Measurements from ENCODE around the gene NOXA1. TPM values are rescaled to one million over a fixed set of nuclear protein-coding genes. Genes with fewer than 3 reads are reported as not detected.
"Not testable (repeated sequence)": the region's sequence is repeated elsewhere in the genome, so short reads cannot be mapped to it uniquely, and the experiment has no call there.

NOXA1 gene
- total RNA-seq, 2 donors from 2014 or later: 3.5 to 9.6 TPM

DNA sequence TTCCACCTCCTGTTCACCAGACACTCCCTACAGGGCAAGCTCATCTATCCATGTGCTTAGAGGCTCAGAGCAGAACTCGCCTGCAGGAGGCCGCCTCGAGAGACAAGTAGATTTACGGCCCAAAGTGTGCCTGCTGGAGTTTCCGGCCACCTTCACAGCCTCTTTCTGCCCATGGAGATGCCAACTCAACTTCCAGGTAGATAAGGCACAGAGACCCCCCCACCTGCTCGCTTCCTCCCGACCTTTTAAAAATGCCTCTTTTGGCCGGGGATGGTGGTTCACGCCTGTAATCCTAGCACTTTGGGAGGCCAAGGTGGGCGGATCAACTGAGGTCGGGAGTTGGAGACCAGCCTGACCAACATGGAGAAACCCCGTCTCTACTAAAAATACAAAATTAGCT lies 46.8 kb upstream of the NOXA1 start:
- Histone ChIP-seq H3K9me3 (no peaks in the 10 kb centered on the region), H3K4me1 (ENCODE audit: control insufficient read depth in 1 of 2, low read depth in 2 of 2) (no peaks in the 10 kb centered on the region), H3K27ac (no peak overlapping the region), H3K4me3 (no peak overlapping the region), H3K27me3 (replicated peaks; ENCODE audit: insufficient read depth) (no peaks in the 10 kb centered on the region), H3K36me3 (no peaks in the 10 kb centered on the region)
- ATAC-seq (ENCODE audit: insufficient number of reproducible peaks, low FRiP score, low read depth): no peak
- DNase-seq (ENCODE audit: low spot score): no peak
- TF ChIP-seq, protein P1, sequence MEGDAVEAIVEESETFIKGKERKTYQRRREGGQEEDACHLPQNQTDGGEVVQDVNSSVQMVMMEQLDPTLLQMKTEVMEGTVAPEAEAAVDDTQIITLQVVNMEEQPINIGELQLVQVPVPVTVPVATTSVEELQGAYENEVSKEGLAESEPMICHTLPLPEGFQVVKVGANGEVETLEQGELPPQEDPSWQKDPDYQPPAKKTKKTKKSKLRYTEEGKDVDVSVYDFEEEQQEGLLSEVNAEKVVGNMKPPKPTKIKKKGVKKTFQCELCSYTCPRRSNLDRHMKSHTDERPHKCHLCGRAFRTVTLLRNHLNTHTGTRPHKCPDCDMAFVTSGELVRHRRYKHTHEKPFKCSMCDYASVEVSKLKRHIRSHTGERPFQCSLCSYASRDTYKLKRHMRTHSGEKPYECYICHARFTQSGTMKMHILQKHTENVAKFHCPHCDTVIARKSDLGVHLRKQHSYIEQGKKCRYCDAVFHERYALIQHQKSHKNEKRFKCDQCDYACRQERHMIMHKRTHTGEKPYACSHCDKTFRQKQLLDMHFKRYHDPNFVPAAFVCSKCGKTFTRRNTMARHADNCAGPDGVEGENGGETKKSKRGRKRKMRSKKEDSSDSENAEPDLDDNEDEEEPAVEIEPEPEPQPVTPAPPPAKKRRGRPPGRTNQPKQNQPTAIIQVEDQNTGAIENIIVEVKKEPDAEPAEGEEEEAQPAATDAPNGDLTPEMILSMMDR (IDR thresholded peaks at IDR 0.05): no peak

DNA sequence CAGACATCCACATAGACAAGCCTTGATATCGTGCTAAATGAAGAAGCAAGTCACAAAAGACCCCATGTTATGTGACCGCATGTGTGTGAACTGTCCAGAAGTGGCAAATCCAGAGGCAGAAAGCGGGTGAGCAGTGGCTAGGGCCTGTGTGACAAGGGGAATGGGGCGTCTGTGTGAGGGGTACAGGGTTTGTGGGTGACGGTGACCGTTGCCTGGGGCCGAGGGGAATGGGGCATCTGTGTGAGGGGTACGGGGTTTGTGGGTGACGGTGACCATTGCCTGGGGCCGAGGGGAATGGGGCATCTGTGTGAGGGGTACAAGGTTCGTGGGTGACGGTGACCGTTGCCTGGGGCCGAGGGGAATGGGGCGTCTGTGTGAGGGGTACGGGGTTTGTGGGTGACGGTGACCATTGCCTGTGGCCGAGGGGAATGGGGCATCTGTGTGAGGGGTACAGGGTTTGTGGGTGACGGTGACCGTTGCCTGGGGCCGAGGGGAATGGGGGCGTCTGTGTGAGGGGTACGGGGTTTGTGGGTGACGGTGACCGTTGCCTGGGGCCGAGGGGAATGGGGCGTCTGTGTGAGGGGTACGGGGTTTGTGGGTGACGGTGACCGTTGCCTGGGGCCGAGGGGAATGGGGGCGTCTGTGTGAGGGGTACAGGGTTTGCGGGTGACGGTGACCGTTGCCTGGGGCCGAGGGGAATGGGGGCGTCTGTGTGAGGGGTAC lies 44.3 kb upstream of the NOXA1 start:
- H3K9me3 ChIP-seq; H3K27me3 ChIP-seq (replicated peaks; ENCODE audit: insufficient read depth); H3K36me3 ChIP-seq; ATAC-seq (ENCODE audit: insufficient number of reproducible peaks, low FRiP score, low read depth); H3K4me1 ChIP-seq (ENCODE audit: control insufficient read depth in 1 of 2, low read depth in 2 of 2); DNase-seq (ENCODE audit: low spot score); H3K27ac ChIP-seq; H3K4me3 ChIP-seq: not testable (repeated sequence)

DNA sequence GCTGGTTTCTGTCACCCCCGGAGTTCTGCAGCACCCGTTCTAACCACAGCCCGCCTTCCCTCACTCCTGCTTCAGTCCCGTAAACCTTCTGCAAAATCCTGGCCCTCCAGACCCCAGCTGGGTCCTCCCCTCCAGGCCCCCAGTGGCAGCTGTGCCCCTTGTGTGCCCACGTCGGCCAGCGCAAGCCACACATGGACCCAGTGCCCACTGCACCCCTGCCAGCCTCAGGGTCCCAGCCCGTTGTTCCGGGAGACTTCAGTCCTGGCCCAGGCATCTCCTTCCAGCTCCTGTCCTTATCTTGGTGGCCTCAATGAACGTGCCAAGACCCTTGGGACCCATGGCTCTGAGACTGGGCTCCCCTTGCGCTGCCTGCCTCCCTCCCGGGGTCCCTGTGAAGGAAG lies 43.4 kb upstream of the NOXA1 start:
- DNase-seq (ENCODE audit: low spot score): no peak
- Histone ChIP-seq H3K4me3 (no peak overlapping the region), H3K4me1 (ENCODE audit: control insufficient read depth in 1 of 2, low read depth in 2 of 2) (no peaks in the 10 kb centered on the region), H3K36me3 (no peaks in the 10 kb centered on the region), H3K27me3 (replicated peaks; ENCODE audit: insufficient read depth) (no peaks in the 10 kb centered on the region), H3K9me3 (no peaks in the 10 kb centered on the region), H3K27ac (no peak overlapping the region)
- no peak for ATAC-seq (ENCODE audit: insufficient number of reproducible peaks, low FRiP score, low read depth)
- TF ChIP-seq, protein P1 (IDR thresholded peaks at IDR 0.05): no peak

DNA sequence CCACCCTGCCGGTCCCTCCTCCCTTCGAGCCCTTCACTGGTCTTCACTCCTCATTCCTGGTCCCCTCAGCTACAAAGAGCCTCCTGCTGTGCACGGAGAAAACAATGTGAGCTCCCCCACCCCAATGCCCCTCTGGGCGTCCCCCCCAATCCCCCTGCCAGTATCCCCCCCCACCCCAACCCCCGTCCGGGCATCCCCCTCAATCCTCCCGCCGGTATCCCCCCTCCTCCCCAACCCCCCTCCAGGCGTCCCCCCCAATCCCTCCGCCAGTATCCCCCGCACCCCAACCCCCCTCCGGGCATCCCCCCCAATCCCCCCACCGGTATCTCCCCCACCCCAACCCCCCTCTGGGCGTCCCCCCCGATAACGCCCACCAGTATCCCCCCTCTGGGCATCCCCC lies 43.0 kb upstream of the NOXA1 start:
- Histone ChIP-seq H3K36me3 (no peaks in the 10 kb centered on the region), H3K4me1 (ENCODE audit: control insufficient read depth in 1 of 2, low read depth in 2 of 2) (no peaks in the 10 kb centered on the region), H3K4me3 (no peak overlapping the region), H3K27me3 (replicated peaks; ENCODE audit: insufficient read depth) (no peaks in the 10 kb centered on the region), H3K27ac (no peak overlapping the region), H3K9me3 (no peaks in the 10 kb centered on the region)
- TF ChIP-seq, protein P1 (IDR thresholded peaks at IDR 0.05): no peak
- DNase-seq (ENCODE audit: low spot score) (no peak), ATAC-seq (ENCODE audit: insufficient number of reproducible peaks, low FRiP score, low read depth) (no peak)

DNA sequence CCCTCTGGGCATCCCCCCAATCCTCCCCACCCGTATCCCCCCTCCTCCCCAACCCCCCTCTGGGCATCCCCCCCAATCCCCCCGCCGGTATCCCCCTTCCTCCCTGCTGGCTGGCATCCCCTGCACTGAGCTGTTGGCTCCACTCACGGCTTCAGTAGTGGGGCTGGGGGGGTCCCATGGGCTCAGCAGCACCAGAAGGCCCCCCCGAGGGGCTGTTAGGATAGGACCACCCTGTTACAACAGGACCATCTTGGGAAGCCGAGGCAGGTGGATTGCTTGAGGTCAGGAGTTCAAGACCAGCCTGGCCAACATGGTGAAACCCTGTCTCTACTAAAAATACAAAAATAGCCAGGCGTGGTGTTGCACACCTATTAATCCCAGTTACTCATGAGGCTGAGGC lies 42.6 kb upstream of the NOXA1 start:
- Histone ChIP-seq H3K27ac (no peak overlapping the region), H3K4me3 (no peak overlapping the region), H3K9me3 (no peaks in the 10 kb centered on the region), H3K36me3 (no peaks in the 10 kb centered on the region), H3K27me3 (replicated peaks; ENCODE audit: insufficient read depth) (no peaks in the 10 kb centered on the region), H3K4me1 (ENCODE audit: control insufficient read depth in 1 of 2, low read depth in 2 of 2) (no peaks in the 10 kb centered on the region)
- TF ChIP-seq, protein P1 (IDR thresholded peaks at IDR 0.05): no peak
- ATAC-seq (ENCODE audit: insufficient number of reproducible peaks, low FRiP score, low read depth): no peak
- no peak for DNase-seq (ENCODE audit: low spot score)
